Measurements from ENCODE around the gene HPSE2.

HPSE2 gene

DNA sequence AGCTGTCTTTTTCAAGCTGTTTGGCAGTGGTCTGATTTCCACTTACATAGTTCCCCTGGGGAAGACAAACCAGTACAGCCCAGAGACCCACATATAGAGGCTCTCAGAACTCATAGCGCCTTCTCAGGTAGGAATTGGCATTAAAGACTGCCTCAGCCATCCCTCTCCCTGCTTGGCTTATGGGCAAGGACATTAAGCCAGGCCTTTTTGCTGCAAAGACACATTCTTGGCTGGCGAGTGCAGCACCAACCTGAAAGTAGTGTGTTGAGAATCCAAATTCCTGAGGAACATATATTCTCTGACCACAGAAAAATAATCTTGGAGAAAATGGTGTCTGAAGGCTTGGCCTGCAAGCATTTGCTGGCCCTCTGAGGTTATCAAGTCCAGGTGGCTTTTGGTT, 749.7 kb downstream of the HPSE2 start:
- FAIRE-seq = no peak

- FAIRE-seq = no peak
Measured at GRCh38 chr10:98483658-98484057, 752.0 kb downstream of the HPSE2 start.

- no peak for FAIRE-seq
Measured at GRCh38 chr10:98482096-98482495, 753.6 kb downstream of the HPSE2 start.

- FAIRE-seq = peak; percentile 95
Measured at GRCh38 chr10:98481404-98481945, 754.2 kb downstream of the HPSE2 start.

DNA sequence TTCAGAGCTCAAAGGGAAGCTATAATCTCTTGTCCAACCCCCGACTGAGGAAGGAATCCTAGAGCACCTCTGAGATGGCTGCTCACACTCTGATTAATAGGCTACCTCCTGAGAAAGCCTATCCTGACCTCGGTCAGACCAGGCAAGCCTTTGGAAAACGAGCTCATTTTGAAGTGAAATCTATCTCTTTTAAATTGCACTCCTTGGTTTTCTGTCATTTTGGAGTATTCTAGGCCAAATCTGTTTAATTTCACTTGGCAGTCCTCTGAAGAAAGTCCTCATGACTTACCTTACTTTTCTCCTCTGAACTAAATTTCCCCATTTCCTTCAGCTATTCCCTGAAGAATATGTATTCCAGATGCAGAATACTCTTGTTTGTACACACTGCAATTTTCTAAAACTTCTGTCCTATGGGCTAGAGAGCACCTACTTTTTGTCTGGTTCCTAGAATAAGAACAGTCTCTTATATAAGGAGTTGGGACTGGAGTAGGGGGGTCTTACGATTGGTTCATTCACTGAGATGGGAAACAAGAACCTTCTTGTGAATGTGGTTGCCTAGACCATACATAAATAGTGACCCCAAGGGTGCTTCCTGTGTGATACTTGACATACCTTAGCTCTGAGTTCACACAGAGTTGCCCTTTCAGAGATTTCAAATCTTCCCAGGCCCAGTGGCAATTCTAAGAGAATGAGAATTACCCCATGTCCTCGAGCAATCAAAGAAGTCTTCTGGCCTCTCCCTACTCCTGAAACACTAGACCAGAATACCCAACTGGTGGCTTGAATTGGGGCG, 757.0 kb downstream of the HPSE2 start:
- no peak for FAIRE-seq

- FAIRE-seq = no peak
Measured at GRCh38 chr10:98477861-98478260, 757.8 kb downstream of the HPSE2 start.

- FAIRE-seq = no peak
Measured at GRCh38 chr10:98474628-98475027, 761.0 kb downstream of the HPSE2 start.

GRCh38 chr10:98472196-98472595, 763.5 kb downstream of the HPSE2 start:
- no peak for FAIRE-seq

DNA sequence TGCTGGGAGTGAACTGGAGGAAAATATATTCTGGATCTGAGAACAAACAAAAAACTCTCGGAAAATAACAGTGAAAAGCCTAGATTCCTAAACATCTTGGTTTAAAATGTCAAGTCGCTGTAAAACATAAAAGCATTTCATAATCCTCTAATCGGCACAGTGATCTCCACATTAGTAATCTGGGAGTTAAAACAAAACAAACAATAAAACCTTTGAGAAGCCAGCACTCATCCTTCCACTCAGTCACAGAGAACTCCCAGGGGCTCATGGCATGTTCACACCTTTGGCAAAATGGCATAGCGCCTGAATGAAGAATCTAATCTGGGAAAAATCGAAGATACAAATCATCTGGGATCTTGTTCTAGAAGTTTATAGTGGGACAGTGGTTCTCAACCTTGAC, 764.8 kb downstream of the HPSE2 start:
- FAIRE-seq = peak; percentile 88

DNA sequence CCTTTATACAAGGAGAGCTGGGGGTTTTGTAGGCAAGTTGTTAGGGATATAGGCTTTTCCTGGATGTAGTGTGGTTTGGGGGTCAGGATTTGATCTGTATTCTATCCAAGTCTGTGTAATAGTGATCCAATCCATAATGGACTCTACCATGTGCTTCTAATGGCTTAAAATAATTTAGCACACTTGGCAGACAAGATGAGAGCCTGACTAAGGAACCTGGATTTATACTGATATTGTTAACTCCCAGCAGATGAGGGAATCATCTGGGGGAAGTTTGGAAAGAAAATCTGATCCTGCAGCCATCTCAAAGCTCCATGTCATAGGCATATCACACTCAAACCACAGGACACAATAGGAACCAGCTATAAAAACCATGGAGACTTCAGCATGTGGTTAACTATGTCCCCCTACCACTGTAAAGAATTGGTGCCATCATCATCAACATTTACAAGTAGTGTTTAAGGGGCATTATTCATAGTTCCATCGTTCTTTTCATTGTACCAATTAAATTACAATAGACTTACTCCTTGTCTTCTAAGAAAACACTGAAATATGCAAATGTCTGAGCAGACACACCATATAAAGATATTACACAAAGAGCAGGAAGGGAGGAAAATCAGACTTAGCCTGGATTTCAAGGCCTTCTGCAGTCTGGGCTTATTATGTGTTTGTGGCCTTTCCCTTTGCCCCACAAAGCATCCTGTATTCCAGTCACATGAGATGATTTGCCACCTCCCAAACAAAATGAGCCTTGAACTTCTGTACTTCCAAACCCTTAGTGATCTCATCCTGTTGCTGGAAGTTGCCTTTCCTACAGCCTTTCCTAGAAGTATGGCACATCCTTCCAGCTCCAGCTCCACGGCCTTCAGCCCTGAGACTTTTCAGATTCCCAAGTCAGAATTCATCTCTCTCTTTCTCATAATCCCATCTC, 766.4 kb downstream of the HPSE2 start:
- no peak for FAIRE-seq

DNA sequence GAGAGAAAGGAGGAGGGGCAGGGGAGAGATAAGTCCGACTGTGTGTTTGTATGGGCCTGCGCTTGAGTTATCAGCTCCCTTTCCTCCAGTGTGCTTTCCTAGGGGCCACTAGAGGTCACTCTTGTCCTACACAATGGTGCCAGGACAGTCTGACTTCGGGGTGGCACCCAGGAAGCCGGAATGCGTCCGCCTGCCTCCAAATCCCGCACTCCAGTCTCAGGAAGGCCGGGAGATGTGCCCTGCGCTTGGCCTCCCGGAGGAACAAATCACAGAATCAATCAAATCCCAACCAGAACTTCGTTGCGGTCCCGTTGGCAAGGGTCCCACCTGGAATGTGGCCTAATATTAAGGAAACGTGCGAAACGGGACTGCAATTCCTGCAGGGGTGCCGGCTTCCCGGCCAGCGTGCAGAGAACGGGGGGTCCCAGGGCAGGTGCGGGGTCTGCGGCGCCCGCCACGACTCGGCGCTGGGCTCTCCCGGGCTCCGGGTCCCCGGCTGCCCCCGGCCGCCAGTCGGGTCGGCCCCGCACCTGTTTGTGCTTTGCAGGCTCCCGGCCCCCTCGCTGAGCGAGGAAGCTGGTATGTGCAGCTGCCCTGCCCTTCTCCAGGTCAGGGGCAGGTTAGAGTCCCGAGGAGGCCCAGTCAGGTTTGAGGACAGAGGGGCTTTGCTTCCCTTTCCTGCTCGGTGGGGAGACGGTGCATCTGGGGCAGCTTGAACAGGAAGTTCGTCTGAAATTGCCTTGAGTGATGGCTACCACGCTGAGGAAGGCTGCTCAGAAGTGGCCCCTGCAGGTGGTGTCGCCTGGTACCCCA, 767.9 kb downstream of the HPSE2 start:
- FAIRE-seq = peak; percentile 72

GRCh38 chr10:98466861-98467505, 768.7 kb downstream of the HPSE2 start:
- no peak for FAIRE-seq

DNA sequence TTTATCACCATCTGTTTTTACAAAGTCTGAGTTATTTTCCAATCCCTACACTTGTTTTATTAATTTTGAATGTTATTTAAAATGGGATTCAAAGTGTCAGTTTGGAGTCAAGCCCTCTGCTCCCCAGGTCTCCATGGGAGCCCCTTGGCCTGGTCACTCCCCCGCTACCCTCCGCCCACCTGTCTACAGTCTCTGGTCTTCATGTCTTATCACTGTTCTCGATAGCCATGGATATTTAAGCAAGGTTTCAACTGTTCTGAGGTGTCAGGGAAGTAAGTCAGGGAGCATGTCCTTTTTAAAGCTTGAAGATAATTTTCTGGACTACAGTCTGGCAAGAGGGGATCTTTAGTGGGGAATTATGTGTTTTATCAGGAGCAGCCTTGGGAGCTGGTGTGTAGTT, 769.8 kb downstream of the HPSE2 start:
- no peak for FAIRE-seq

DNA sequence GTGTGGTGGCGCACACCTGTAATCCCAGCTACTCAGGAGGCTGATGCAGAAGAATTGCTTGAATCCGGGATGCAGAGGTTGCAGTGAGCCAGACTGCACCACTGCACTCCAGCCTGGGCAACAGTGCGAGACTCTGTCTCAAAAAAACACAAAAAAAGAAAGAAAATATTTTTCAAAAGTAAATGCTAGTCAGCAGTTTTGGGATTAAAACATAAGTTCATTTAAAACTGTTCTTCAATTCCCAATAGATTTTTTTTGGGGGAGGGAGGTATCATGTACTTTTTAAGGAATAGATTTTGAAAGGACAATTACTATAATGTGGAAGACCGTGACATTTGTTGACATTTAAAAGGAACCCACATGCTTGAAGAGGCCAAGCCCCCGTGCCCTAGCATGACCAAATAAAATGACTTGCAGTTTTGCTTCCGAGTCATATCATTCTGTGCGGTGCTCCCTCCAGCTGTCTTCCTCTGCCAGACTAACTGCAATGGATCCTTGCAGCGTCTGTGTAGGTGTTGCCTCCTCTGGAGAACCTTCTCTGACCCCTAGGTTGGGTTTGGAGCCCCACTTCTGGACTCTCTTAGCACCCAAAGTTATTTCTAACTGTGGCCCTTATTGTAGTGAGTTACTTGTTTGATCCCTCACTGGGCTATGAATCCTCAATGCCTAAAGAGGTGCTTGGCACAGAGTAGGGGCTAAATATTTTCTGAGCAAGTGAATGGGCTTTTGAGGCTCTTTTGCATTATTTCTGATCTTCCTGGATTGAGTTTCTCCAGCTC, 771.5 kb downstream of the HPSE2 start:
- FAIRE-seq = no peak

DNA sequence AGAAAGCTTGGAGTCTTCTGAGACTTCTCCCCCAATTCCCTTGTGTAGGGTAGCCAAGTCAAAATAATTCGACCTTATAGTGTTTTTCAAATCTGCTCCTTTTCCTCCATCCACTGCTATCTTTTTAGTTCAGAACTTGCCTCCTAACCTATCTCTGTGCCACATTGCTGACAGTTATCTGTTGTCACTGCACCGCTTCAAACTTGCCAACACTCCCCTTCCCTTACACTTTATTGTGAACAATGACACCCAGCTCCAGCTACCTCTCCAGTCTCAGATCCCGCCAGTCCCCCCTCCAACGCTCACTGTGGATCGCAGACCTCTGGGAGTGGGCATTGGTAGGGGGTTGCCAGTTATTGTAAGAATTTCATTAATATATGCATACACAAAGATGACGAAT, 772.6 kb downstream of the HPSE2 start:
- FAIRE-seq = no peak

DNA sequence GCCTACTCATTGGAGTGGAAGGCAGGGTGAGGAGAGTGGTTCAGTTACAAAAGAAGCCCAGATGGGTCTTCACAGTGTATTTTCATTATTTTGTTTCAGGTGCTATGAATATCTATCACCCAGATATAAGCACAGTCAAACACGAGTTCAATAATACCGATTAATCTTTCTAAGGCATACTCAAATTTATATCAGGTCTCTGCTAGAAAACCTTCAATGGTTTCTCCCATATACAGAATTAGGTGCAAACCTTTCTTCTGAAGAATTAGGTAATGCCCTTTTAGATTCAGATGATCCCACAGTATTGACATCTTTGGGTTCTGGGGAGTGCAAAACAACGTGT, 774.2 kb downstream of the HPSE2 start:
- FAIRE-seq = no peak

DNA sequence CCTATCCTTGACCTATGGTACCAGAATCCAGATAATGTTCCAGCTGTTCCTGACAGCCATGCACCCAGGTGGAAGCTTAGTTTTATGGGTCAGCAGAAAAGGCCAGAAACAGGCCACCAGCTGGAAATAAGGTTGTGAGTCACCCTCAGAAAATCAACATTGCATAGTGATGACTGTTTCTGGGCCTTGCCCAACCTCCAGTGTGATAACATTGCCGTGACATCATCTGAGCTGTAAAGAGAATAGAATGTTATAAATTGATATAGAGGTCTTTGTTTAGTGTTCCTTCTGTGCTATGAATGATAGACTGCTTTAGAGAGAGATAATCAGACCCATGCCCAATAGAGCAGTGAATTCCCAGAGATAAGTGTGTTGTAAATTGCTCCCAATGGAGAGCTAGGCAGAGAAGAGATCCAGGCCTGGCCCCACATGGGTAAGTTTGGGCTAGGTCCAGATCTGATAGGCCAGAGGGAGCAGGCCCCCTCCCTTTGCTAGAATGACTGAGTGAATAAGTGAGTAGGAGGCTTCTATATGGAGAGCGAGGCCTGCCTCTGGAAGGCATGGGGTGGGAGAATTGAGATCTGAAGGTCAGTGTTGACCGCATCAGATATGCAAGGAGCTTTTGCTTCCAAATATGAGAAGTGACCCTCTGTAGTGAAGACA, 774.7 kb downstream of the HPSE2 start:
- FAIRE-seq = no peak

DNA sequence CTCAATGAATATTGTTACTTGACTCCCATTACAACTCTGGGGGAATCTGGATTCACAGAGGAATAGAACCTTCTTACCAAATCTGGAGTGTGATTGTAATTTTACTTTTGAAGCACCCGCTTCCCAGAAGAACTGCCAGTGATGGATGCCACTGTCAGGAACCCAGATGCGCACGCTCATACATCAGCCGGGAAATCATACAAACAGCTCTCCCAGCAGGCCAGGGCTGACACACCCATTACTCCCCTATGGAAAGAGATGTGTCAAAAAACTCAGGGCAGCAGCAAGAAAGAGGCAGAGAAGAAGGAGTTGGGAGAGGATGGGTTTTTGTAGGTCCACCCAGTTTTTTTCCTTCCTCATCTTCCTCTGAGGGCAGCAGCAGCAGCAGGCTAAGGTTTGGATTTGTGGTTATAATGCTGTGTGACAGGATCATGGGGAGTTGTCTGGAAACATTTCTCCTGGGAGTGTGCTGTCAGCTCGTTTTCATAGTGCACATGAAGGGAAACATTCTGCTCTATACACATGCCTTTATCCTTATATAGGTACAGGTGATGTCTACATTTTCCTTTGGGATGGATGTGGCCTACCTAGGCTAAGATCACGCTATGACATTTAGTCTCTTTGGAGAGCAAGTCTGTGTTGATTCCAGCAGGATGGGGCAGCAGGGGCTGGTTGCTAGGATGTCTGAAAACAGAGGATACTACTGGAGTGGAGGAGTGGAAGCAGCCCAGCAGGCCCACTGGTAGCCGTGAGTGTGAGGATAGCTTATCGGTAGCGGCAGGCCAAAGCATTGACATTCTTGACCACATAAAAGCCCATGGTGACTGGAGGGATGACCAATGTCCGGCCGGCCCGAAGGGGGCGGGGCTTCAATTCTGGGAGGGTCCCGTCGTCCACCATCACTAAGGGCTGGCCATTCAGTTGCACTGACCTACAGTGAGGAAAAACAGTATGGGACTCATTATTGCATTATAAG, 776.6 kb downstream of the HPSE2 start:
- no peak for FAIRE-seq

GRCh38 chr10:98457721-98458120, 777.9 kb downstream of the HPSE2 start:
- FAIRE-seq = no peak
